ENCODE results near the gene RALA.

DNA sequence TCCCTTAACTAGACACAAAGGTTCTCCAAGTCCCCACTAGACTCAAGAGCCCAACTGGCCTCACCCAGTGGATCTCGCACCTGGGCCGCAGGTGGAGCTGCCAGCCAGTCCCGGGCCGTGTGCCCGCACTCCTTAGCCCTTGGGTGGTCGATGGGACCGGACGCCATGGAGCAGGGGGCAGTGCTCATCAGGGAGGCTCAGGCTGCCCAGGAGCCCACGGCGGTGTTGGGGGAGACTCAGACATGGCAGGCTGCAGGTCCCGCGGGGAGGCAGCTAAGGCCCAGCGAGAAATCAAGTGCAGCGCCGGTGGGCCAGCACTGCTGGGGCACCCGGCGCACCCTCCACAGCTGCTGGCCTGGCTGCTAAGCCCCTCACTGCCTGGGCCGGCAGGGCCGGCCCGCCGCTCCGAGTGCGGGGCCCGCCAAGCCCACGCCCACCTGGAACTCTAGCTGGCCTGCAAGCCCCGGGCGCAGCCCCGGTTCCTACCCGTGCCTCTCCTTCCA is 130.5 kb downstream of the RALA start:
- TF ChIP-seq, protein P1, sequence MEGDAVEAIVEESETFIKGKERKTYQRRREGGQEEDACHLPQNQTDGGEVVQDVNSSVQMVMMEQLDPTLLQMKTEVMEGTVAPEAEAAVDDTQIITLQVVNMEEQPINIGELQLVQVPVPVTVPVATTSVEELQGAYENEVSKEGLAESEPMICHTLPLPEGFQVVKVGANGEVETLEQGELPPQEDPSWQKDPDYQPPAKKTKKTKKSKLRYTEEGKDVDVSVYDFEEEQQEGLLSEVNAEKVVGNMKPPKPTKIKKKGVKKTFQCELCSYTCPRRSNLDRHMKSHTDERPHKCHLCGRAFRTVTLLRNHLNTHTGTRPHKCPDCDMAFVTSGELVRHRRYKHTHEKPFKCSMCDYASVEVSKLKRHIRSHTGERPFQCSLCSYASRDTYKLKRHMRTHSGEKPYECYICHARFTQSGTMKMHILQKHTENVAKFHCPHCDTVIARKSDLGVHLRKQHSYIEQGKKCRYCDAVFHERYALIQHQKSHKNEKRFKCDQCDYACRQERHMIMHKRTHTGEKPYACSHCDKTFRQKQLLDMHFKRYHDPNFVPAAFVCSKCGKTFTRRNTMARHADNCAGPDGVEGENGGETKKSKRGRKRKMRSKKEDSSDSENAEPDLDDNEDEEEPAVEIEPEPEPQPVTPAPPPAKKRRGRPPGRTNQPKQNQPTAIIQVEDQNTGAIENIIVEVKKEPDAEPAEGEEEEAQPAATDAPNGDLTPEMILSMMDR (IDR thresholded peaks at IDR 0.05; ENCODE audit: low read depth, low read length), result no peak
- no peak for TF ChIP-seq POLR2A (IDR thresholded peaks at IDR 0.05; ENCODE audit: extremely low read depth, insufficient read length)
- no peak for TF ChIP-seq MYC (IDR thresholded peaks at IDR 0.05; ENCODE audit: low read depth, low read length)

Data from NB4 (cell line).